ENCODE results near the gene MRTFB. TPM values are rescaled to one million over a fixed set of nuclear protein-coding genes. Genes with fewer than 3 reads are reported as not detected.

Gene MRTFB
- total RNA-seq, 1 experiment from 2014 or later: 71.5 TPM

GRCh38 chr16:14062261-14062660, 8.9 kb upstream of the MRTFB start:
- POLR2A ChIA-PET (ENCODE audit: unreplicated experiment): no interaction called here
- Histone ChIP-seq H3K9me2 (ENCODE audit: insufficient read depth) (no peaks in the 10 kb centered on the region), H3K4me1 (replicated peaks; ENCODE audit: insufficient read depth) (no peaks in the 10 kb centered on the region), H2AFZ (no peak overlapping the region), H3F3A (ENCODE audit: insufficient read depth, low read depth) (no peaks in the 10 kb centered on the region; the same call in 1 of the 2 replicates), H4K20me1 (ENCODE audit: insufficient read depth) (no peaks in the 10 kb centered on the region), H3K27ac (no peak overlapping the region), H3K4me3 (no peak overlapping the region), H3K36me3 (ENCODE audit: low read depth) (no peaks in the 10 kb centered on the region), H3K4me2 (no peak overlapping the region), H3K27me3 (ENCODE audit: insufficient read depth, low read depth) (no peaks in the 10 kb centered on the region), H3K79me2 (ENCODE audit: low read depth) (no peaks in the 10 kb centered on the region), H3K9me3 (ENCODE audit: insufficient read depth, low read depth) (no peaks in the 10 kb centered on the region; the same call in 1 of the 2 replicates)
- no peak for DNase-seq
- no TSS peak for BruUV-seq (replicated peaks)
- CTCF ChIA-PET: no interaction called here
- TF ChIP-seq CTCF (conservative IDR thresholded peaks at IDR 0.05) (no peak), EZH2 (IDR thresholded peaks at IDR 0.05; ENCODE audit: low read depth) (no peak)
- intact Hi-C loops (cut with micrococcal nuclease; ENCODE audit: unreplicated experiment): no loop called here

GRCh38 chr16:14063618-14064581, 7.2 kb upstream of the MRTFB start:
- H3F3A ChIP-seq (ENCODE audit: insufficient read depth, low read depth): no peaks in the 10 kb centered on the region
- H3K27ac ChIP-seq: no peak overlapping the region
- H3K27me3 ChIP-seq (ENCODE audit: insufficient read depth, low read depth): no peaks in the 10 kb centered on the region
- no peaks in the 10 kb centered on the region for H3K36me3 ChIP-seq (ENCODE audit: low read depth)
- no peak for TF ChIP-seq EZH2 (IDR thresholded peaks at IDR 0.05; ENCODE audit: low read depth)
- no peak for TF ChIP-seq CTCF (conservative IDR thresholded peaks at IDR 0.05)
- no peaks in the 10 kb centered on the region for H3K9me2 ChIP-seq (ENCODE audit: insufficient read depth)
- no peaks in the 10 kb centered on the region; the same call in 1 of the 2 replicates for H3K9me3 ChIP-seq (ENCODE audit: insufficient read depth, low read depth)
- intact Hi-C loops (cut with micrococcal nuclease; ENCODE audit: unreplicated experiment): no loop called here
- POLR2A ChIA-PET (ENCODE audit: unreplicated experiment): interaction anchor here (0.7 kb wide), 1 partner anchor 183 kb away, joined by 3 read pairs; no protein-coding TSS in a partner anchor
- no peak for DNase-seq
- no TSS peak for BruUV-seq (replicated peaks)
- H3K79me2 ChIP-seq (ENCODE audit: low read depth): no peaks in the 10 kb centered on the region
- H3K4me1 ChIP-seq (replicated peaks; ENCODE audit: insufficient read depth): no peaks in the 10 kb centered on the region
- H2AFZ ChIP-seq: no peak overlapping the region
- no peak overlapping the region for H3K4me2 ChIP-seq
- no peak overlapping the region for H3K4me3 ChIP-seq
- no peaks in the 10 kb centered on the region for H4K20me1 ChIP-seq (ENCODE audit: insufficient read depth)
- CTCF ChIA-PET: no interaction called here

- Histone ChIP-seq H3K79me2 (ENCODE audit: low read depth) (peaks cover 33% of the 10 kb centered on the region), H2AFZ (peak overlapping the region; percentile 81; the same call in 1 of the 2 replicates), H3F3A (ENCODE audit: insufficient read depth, low read depth) (no peaks in the 10 kb centered on the region), H3K4me3 (no peak overlapping the region), H3K27ac (no peak overlapping the region), H3K36me3 (ENCODE audit: low read depth) (no peaks in the 10 kb centered on the region), H3K9me3 (ENCODE audit: insufficient read depth, low read depth) (no peaks in the 10 kb centered on the region), H4K20me1 (ENCODE audit: insufficient read depth) (no peaks in the 10 kb centered on the region), H3K4me2 (peak overlapping the region; percentile 80), H3K27me3 (ENCODE audit: insufficient read depth, low read depth) (no peaks in the 10 kb centered on the region), H3K4me1 (replicated peaks; ENCODE audit: insufficient read depth) (peaks cover 29% of the 10 kb centered on the region), H3K9me2 (ENCODE audit: insufficient read depth) (no peaks in the 10 kb centered on the region)
- TF ChIP-seq EZH2 (IDR thresholded peaks at IDR 0.05; ENCODE audit: low read depth) (no peak), CTCF (conservative IDR thresholded peaks at IDR 0.05) (no peak)
- ChIA-PET CTCF (no interaction called here), POLR2A (ENCODE audit: unreplicated experiment) (interaction anchor here (0.6 kb wide), 1 partner anchor 112 kb away, joined by 3 read pairs; no protein-coding TSS in a partner anchor)
- intact Hi-C loops (cut with micrococcal nuclease; ENCODE audit: unreplicated experiment): loop anchor here (5.0 kb wide), 1 partner anchor 148 kb away; the partner anchor contains the start of gene ERCC4
- no peak for DNase-seq
- BruUV-seq (replicated peaks): no TSS peak
Measured at GRCh38 chr16:14069818-14070217, 1.3 kb upstream of the MRTFB start.

Measured in PC-9 (cell line).